Endothelial cell of umbilical vein (primary cell): ENCODE measurements around the gene CFAP43. TPM values are rescaled to one million over a fixed set of nuclear protein-coding genes. Genes with fewer than 3 reads are reported as not detected.

Experiments
- BruUV-seq: library from RNA; stranded (reverse); fragments of 400-500 nt; replicated peaks from 2 replicates; lab custom pipeline; 2021; lab: Mats Ljungman, UMichigan
- CTCF ChIA-PET: fragments of 300-600, 350-600 bp; sonication (Branson Sonifier 250); formaldehyde crosslinking; loops from one replicate; lab custom pipeline; 2021; ENCODE audit warnings: antibody characterized with exemption, inconsistent platforms; lab: Charles Lee
- POLR2A ChIA-PET: fragments of 300-600, 350-600 bp; sonication (Branson Sonifier 250); formaldehyde crosslinking; loops from one replicate; lab custom pipeline; 2021; ENCODE audit warnings: antibody characterized with exemption, inconsistent platforms; lab: Charles Lee
- DNase-seq: peaks from one replicate; pipeline ENCODE4 v3.0.0-alpha.2; 2011; ENCODE audit warnings: low read depth, low spot score
- FAIRE-seq: peaks from 2 replicates; lab custom pipeline; 2011; peaks lifted over from hg19 to GRCh38; lab: Jason Lieb, UNC
- H2AFZ ChIP-seq: 2 replicates; pipeline ENCODE4 v1.6.0; 2012; ENCODE audit warnings: low read depth, low read length, control low read depth, inconsistent platforms
- H3K27ac ChIP-seq: 2 replicates; pipeline ENCODE4 v1.5.1; 2011; ENCODE audit warnings: low read depth, mild to moderate bottlenecking, control low read depth, low read length, moderate library complexity; ENCODE audit not compliant: insufficient read depth
- H3K27me3 ChIP-seq, 2 experiments: 2 replicates each; pipeline versions ENCODE4 v1.6.0 to v1.6.1; 2011; ENCODE audit warnings: low read length in 2 of 2, mixed read lengths in 1 of 2; ENCODE audit not compliant: control insufficient read depth in 2 of 2, insufficient read depth in 2 of 2
- H3K36me3 ChIP-seq, 2 experiments: 2 replicates in 1 of 2; 3 replicates in 1 of 2; pipeline ENCODE4 v1.5.1; 2011; ENCODE audit warnings: low read length in 2 of 2, mild to moderate bottlenecking in 1 of 2, moderate library complexity in 1 of 2; ENCODE audit not compliant: control insufficient read depth in 2 of 2, insufficient read depth in 2 of 2; ENCODE audit errors: extremely low read depth in 1 of 2
- H3K4me1 ChIP-seq: 3 replicates; pipeline ENCODE4 v1.5.1; 2011; ENCODE audit warnings: mild to moderate bottlenecking, low read length; ENCODE audit not compliant: control insufficient read depth, insufficient read depth; ENCODE audit errors: extremely low read depth
- H3K4me2 ChIP-seq: 2 replicates; pipeline ENCODE4 v1.6.1; 2011; ENCODE audit warnings: low read length, control low read depth, mixed read lengths; ENCODE audit not compliant: insufficient read depth
- H3K4me3 ChIP-seq, 3 experiments: fragments of 200-600 bp in 1 of 3; sonication (generic), shearing (Covaris generic) in 1 of 3; replicated peaks in 1 of 3; 2 replicates each; pipeline ENCODE4 v1.5.1; 2011 to 2016; ENCODE audit warnings: control low read depth in 3 of 3, low read length in 3 of 3, mild to moderate bottlenecking in 2 of 3, inconsistent platforms in 1 of 3, low read depth in 1 of 3, moderate library complexity in 1 of 3; ENCODE audit not compliant: insufficient read depth in 1 of 3
- H3K79me2 ChIP-seq: 2 replicates; pipeline ENCODE4 v1.6.0; 2012; ENCODE audit warnings: low read length, inconsistent platforms; ENCODE audit not compliant: control insufficient read depth, insufficient read depth
- H3K9ac ChIP-seq: replicated peaks from 2 replicates; pipeline ENCODE3; 2011; ENCODE audit warnings: low read length, control low read depth; ENCODE audit not compliant: insufficient read depth; ENCODE audit errors: extremely low read depth
- H3K9me1 ChIP-seq: replicated peaks from 3 replicates; pipeline ENCODE4 v1.6.0; 2011; ENCODE audit warnings: mild to moderate bottlenecking, low read length; ENCODE audit not compliant: control insufficient read depth, insufficient read depth; ENCODE audit errors: extremely low read depth
- H3K9me3 ChIP-seq: replicated peaks from 2 replicates; pipeline ENCODE4 v1.5.1; 2012; ENCODE audit warnings: low read length, inconsistent platforms; ENCODE audit not compliant: control insufficient read depth, insufficient read depth
- H4K20me1 ChIP-seq: replicated peaks from 2 replicates; pipeline ENCODE3; 2011; ENCODE audit warnings: mild to moderate bottlenecking, low read length; ENCODE audit not compliant: control insufficient read depth, insufficient read depth; ENCODE audit errors: extremely low read depth
- CTCF ChIP-seq, 2 donors: IDR thresholded peaks; 1 replicate in 1 of 2; 2 replicates in 1 of 2; pipeline ENCODE4 v1.5.1; 2011; ENCODE audit warnings: low read length in 2 of 2, mild to moderate bottlenecking in 2 of 2, moderate library complexity in 2 of 2, control low read depth in 1 of 2, inconsistent platforms in 1 of 2, low read depth in 1 of 2; ENCODE audit not compliant: insufficient read depth in 1 of 2; ENCODE audit errors: extremely low read depth in 1 of 2
- EZH2 ChIP-seq: IDR thresholded peaks from 2 replicates; pipeline ENCODE4 v1.6.1; 2012; ENCODE audit warnings: borderline replicate concordance, low read depth, mild to moderate bottlenecking, moderate library complexity, low read length, inconsistent platforms; ENCODE audit not compliant: severe bottlenecking
- FOS ChIP-seq: IDR thresholded peaks from 2 replicates; pipeline ENCODE4 v1.6.1; 2011; ENCODE audit warnings: mild to moderate bottlenecking, low read length, moderate library complexity, borderline replicate concordance; ENCODE audit not compliant: insufficient read depth
- GATA2 ChIP-seq: IDR thresholded peaks from 2 replicates; pipeline ENCODE4 v1.7.0; 2011; ENCODE audit warnings: low read depth, mild to moderate bottlenecking, moderate library complexity, mixed read lengths, low read length; ENCODE audit not compliant: insufficient read length, insufficient read depth
- JUN ChIP-seq: IDR thresholded peaks from 2 replicates; pipeline ENCODE4 v1.6.1; 2011; ENCODE audit warnings: borderline replicate concordance, low read depth; ENCODE audit not compliant: insufficient read length, insufficient read depth
- MAX ChIP-seq: IDR thresholded peaks from 2 replicates; pipeline ENCODE4 v1.6.1; 2011; ENCODE audit not compliant: insufficient read depth, insufficient read length
- MYC ChIP-seq: IDR thresholded peaks from one replicate; pipeline ENCODE4 v1.6.1; 2011; ENCODE audit warnings: mild to moderate bottlenecking, low read depth, low read length
- POLR2A ChIP-seq: IDR thresholded peaks from 2 replicates; pipeline ENCODE4 v1.6.1; 2012; ENCODE audit warnings: low read depth, mild to moderate bottlenecking, control low read depth, low read length
- POLR2AphosphoS5 ChIP-seq: IDR thresholded peaks from 2 replicates; pipeline ENCODE4 v1.6.1; 2012; ENCODE audit warnings: low read depth, mild to moderate bottlenecking, control low read depth, low read length, moderate library complexity; ENCODE audit not compliant: insufficient read depth
- dilution Hi-C: fragments of 300-500 bp; cut with MboI; formaldehyde crosslinking; loops from one replicate; pipeline ENCODE4 v1.15.0; 2019; ENCODE audit warnings: low sequenced_read_pairs; ENCODE audit not compliant: extremely low pct_ligation_motif_present
- intact Hi-C: fragments of 100-400 bp; cut with micrococcal nuclease; formaldehyde crosslinking; loops from one replicate; pipeline ENCODE4 v1.10.0; 2022
- polyA plus RNA-seq, 4 experiments: library from polyadenylated mRNA; depleted of rRNA in 3 of 4; stranded (reverse) in 3 of 4; unstranded in 1 of 4; fragments of >200 nt; gene quantifications; 2 replicates each; pipeline versions ENCODE4 v1.2.1 to v1.2.3, GENCODE V29; 2011 to 2012; ENCODE audit warnings: missing spikeins in 1 of 4
- total RNA-seq: library from RNA; stranded (reverse); gene quantifications from 2 replicates; pipeline ENCODE4 v1.2.3, GENCODE V29; 2021

The CFAP43 gene
- total and polyA plus RNA-seq, 2 donors (not counting 3 experiments of a cell fraction or from before 2014, with no cell fraction given), result 0.04 TPM; not detected in 1

GRCh38 chr10:104099269-104099668, 132.9 kb downstream of the CFAP43 start:
- Histone ChIP-seq H3K9ac (no peak overlapping the region), H3K4me2 (peak overlapping the region; percentile 21), H3K4me1 (peaks cover 13% of the 10 kb centered on the region), H4K20me1 (no peaks in the 10 kb centered on the region), H3K4me3 (no peak overlapping the region), H3K9me1 (no peaks in the 10 kb centered on the region), H3K27me3 (no peaks in the 10 kb centered on the region), H2AFZ (no peak overlapping the region), H3K36me3 (no peaks in the 10 kb centered on the region), H3K79me2 (no peaks in the 10 kb centered on the region), H3K9me3 (no peaks in the 10 kb centered on the region), H3K27ac (no peak overlapping the region)
- intact Hi-C loops, result no loop called here
- no peak for FAIRE-seq
- POLR2A ChIA-PET, result no interaction called here
- TF ChIP-seq FOS, result peak; percentile 76
- no peak for TF ChIP-seq MYC
- TF ChIP-seq JUN, result peak; percentile 7
- dilution Hi-C loops, result no loop called here
- BruUV-seq, result no TSS peak
- peak; percentile 43 for DNase-seq
- CTCF ChIA-PET, result interaction anchor here (0.7 to 1.4 kb wide), 5 partner anchors 8 to 29 kb away, joined by 3 to 5 read pairs (median 3); partner anchors contain the start of gene SFR1

- H3K27me3 ChIP-seq, result no peaks in the 10 kb centered on the region
- POLR2A ChIA-PET, result no interaction called here
- H3K9ac ChIP-seq, result no peak overlapping the region
- no peaks in the 10 kb centered on the region for H3K79me2 ChIP-seq
- FAIRE-seq, result no peak
- H3K4me2 ChIP-seq, result peak overlapping the region; percentile 21
- intact Hi-C loops, result no loop called here
- no peak overlapping the region for H2AFZ ChIP-seq
- no peak for DNase-seq
- no peak overlapping the region for H3K27ac ChIP-seq
- H3K4me1 ChIP-seq, result peaks cover 13% of the 10 kb centered on the region
- H4K20me1 ChIP-seq, result no peaks in the 10 kb centered on the region
- H3K4me3 ChIP-seq, result no peak overlapping the region
- dilution Hi-C loops, result no loop called here
- H3K9me1 ChIP-seq, result no peaks in the 10 kb centered on the region
- TF ChIP-seq GATA2 (no peak), JUN (no peak), POLR2A (no peak), FOS (no peak), EZH2 (no peak), MAX (no peak), MYC (no peak), CTCF (IDR thresholded peaks at IDR 0.05; ENCODE audit: extremely low read depth in 1 of 2, insufficient read depth in 1 of 2, low read depth in 1 of 2, low read length in 2 of 2) (no peak), POLR2AphosphoS5 (no peak)
- no peaks in the 10 kb centered on the region for H3K9me3 ChIP-seq
- CTCF ChIA-PET, result interaction anchor here (1.9 kb wide), 1 partner anchor 11 kb away, joined by 4 read pairs; no protein-coding TSS in a partner anchor
- H3K36me3 ChIP-seq, result no peaks in the 10 kb centered on the region
- no TSS peak for BruUV-seq
Measured at GRCh38 chr10:104098358-104098925, 133.7 kb downstream of the CFAP43 start.
